ENCODE data around the gene AGXT. TPM values are rescaled to one million over a fixed set of nuclear protein-coding genes. Genes with fewer than 3 reads are reported as not detected.

The AGXT gene
- total RNA-seq, 1 donor from 2014 or later, result not detected

GRCh38 chr2:240822280-240822847, 46.3 kb upstream of the AGXT start:
- Histone ChIP-seq H3K4me1 (peaks cover 5% of the 10 kb centered on the region), H3K27ac (no peak overlapping the region), H3K9me3 (no peaks in the 10 kb centered on the region), H3K36me3 (no peaks in the 10 kb centered on the region), H3K4me3 (no peak overlapping the region), H3K27me3 (peaks cover 88% of the 10 kb centered on the region)
- ATAC-seq, result no peak
- intact Hi-C loops (cut with DNase I), result no loop called here
- no peak for DNase-seq
- TF ChIP-seq CTCF (IDR thresholded peaks at IDR 0.05), result no peak

GRCh38 chr2:240823449-240824336, 44.9 kb upstream of the AGXT start:
- intact Hi-C loops (cut with DNase I), result no loop called here
- peaks cover 88% of the 10 kb centered on the region for H3K27me3 ChIP-seq
- no peak for TF ChIP-seq CTCF (IDR thresholded peaks at IDR 0.05)

GRCh38 chr2:240825476-240825875, 43.1 kb upstream of the AGXT start:
- no peak for ATAC-seq
- Histone ChIP-seq H3K36me3 (no peaks in the 10 kb centered on the region), H3K4me3 (no peak overlapping the region), H3K4me1 (no peaks in the 10 kb centered on the region), H3K27ac (no peak overlapping the region), H3K27me3 (peaks cover 90% of the 10 kb centered on the region), H3K9me3 (no peaks in the 10 kb centered on the region)
- TF ChIP-seq CTCF (IDR thresholded peaks at IDR 0.05), result no peak
- intact Hi-C loops (cut with DNase I), result no loop called here
- no peak for DNase-seq

More at GRCh38 chr2:240823449-240824336, 44.9 kb upstream of the AGXT start:
- peaks cover 5% of the 10 kb centered on the region for H3K4me1 ChIP-seq
- H3K36me3 ChIP-seq, result no peaks in the 10 kb centered on the region
- H3K9me3 ChIP-seq, result no peaks in the 10 kb centered on the region
- no peak for DNase-seq
- ATAC-seq, result no peak
- no peak overlapping the region for H3K27ac ChIP-seq
- no peak overlapping the region for H3K4me3 ChIP-seq

GRCh38 chr2:240831594-240832204, 36.9 kb upstream of the AGXT start:
- intact Hi-C loops (cut with DNase I), result no loop called here
- H3K4me3 ChIP-seq, result peak overlapping the region; percentile 14
- H3K27ac ChIP-seq, result no peak overlapping the region
- H3K27me3 ChIP-seq, result peaks cover 51% of the 10 kb centered on the region
- no peaks in the 10 kb centered on the region for H3K36me3 ChIP-seq
- no peak for TF ChIP-seq CTCF (IDR thresholded peaks at IDR 0.05)
- DNase-seq (no peak), ATAC-seq (no peak)
- peaks cover 5% of the 10 kb centered on the region for H3K4me1 ChIP-seq
- no peaks in the 10 kb centered on the region for H3K9me3 ChIP-seq

GRCh38 chr2:240832205-240832727, 36.4 kb upstream of the AGXT start:
- ATAC-seq, result peak; percentile 89
- Histone ChIP-seq H3K27ac (no peak overlapping the region), H3K36me3 (no peaks in the 10 kb centered on the region), H3K4me3 (peak overlapping the region; percentile 14), H3K27me3 (peaks cover 49% of the 10 kb centered on the region), H3K9me3 (no peaks in the 10 kb centered on the region), H3K4me1 (peaks cover 5% of the 10 kb centered on the region)
- TF ChIP-seq CTCF (IDR thresholded peaks at IDR 0.05), result no peak
- DNase-seq, result peak; percentile 93
- intact Hi-C loops (cut with DNase I), result no loop called here
